GM12891 (cell line): ENCODE measurements around the gene IL1RN.

Source experiments
- DNase-seq: peaks from one replicate; pipeline ENCODE4 v3.0.0; 2011; ENCODE audit warnings: low spot score; ENCODE audit not compliant: insufficient read length
- FAIRE-seq: peaks from 2 replicates; lab custom pipeline; 2011; peaks lifted over from hg19 to GRCh38; lab: Jason Lieb, UNC
- PAX5 ChIP-seq: IDR thresholded peaks from 2 replicates; pipeline ENCODE4 v1.6.1; 2011; ENCODE audit warnings: low read length, moderate library complexity, mild to moderate bottlenecking; ENCODE audit not compliant: insufficient read depth, severe bottlenecking
- POLR2A ChIP-seq: IDR thresholded peaks from 2 replicates; pipeline ENCODE4 v1.6.1; 2011; ENCODE audit warnings: low read depth, low read length, control low read depth
- POLR2AphosphoS5 ChIP-seq: IDR thresholded peaks from 2 replicates; pipeline ENCODE4 v1.6.1; 2011; ENCODE audit warnings: low read depth, low read length, control low read depth
- POU2F2 ChIP-seq: IDR thresholded peaks from 2 replicates; pipeline ENCODE4 v1.6.1; 2011; ENCODE audit warnings: low read depth, mild to moderate bottlenecking, control low read depth, low read length, moderate library complexity
- SPI1 ChIP-seq: IDR thresholded peaks from 2 replicates; pipeline ENCODE4 v1.6.1; 2011; ENCODE audit warnings: low read depth, low read length, control low read depth
- TAF1 ChIP-seq: IDR thresholded peaks from 2 replicates; pipeline ENCODE4 v1.6.1; 2011; ENCODE audit warnings: low read depth, low read length, control low read depth

IL1RN gene

DNA sequence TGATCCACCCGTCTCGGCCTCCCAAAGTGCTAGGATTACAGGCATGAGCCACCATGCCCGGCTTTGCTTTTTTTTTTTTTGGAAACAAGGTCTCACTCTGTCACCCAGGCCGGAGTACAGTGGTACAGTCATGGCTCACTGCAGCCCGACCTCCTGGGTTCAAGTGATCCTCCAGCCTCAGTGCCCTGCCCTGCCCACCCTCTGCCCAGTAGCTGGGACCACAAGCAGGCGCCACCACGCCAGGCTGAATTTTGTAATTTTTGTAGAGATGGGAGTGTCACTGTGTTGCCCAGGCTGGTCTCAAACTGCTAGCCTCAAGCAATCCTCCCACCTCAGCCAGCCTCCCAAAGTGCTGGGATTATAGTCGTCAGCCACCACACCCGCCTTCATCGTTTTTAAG is 34.8 kb downstream of the IL1RN start:
- DNase-seq (no peak), FAIRE-seq (no peak)
- TF ChIP-seq POLR2AphosphoS5 (no peak), PAX5 (no peak), POU2F2 (no peak), TAF1 (no peak)

GRCh38 chr2:113162869-113163268 is 35.5 kb downstream of the IL1RN start:
- DNase-seq = no peak
- FAIRE-seq = no peak
- TF ChIP-seq TAF1 (no peak), POLR2AphosphoS5 (no peak)

- no peak for DNase-seq
- TF ChIP-seq TAF1 (no peak), PAX5 (no peak), POLR2AphosphoS5 (no peak), POU2F2 (no peak), POLR2A (no peak), SPI1 (no peak)
- no peak for FAIRE-seq
Measured at GRCh38 chr2:113164215-113164929, 37.0 kb downstream of the IL1RN start.

DNA sequence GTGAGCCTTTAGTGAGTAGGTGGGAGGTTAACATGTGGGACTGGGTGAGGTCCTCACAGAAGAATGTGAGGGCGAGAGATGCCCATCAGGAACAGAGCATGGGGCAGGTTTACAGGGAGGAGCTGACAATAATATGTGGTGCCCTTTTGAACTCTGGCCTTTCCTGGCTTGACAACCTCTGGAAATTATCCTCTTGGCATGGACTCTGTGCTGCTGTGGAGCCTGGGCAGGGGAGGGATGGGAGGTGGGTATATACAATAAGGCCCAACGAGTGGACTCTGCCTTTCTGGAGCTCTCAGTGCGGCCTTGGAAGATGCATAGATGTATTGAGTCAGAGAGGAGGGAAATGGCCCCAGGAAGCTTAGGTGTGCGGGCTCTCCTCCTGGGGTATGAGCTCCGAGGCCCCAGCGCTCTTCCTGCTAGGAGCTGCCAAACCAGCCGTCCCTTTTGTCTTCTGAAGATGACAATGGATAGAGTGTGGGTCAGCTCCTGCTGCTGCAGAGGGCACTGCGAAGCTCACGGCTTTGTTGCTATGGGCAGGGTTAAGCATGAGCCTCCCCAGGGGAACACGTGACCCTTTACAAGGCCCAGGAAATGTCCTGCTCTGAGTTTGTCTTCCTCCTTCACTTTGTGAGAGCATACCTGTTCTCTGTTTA is 37.7 kb downstream of the IL1RN start:
- TF ChIP-seq TAF1 = no peak
- TF ChIP-seq POLR2AphosphoS5 = no peak
- no peak for TF ChIP-seq POU2F2
- FAIRE-seq (no peak), DNase-seq (no peak)

DNA sequence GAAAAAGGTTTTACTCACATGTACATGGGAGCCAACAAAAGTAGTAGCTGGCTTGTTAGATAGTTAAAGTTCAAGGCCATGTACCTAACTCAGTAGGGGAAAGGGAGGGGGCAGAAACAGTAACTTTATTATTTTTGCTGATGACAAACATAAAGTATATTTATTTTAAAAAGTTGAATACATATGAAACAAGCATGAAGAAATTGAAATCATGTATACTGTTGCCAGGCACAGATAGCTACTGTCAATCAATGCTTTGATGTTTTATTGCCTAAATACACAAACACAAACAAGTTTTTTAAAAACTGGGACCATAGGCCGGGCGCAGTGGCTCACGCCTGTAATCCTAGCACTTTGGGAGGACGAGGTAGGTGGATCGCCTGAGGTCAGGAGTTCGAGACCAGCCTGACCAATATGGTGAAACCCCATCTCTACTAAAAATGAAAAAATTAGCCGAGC is 38.8 kb downstream of the IL1RN start:
- FAIRE-seq (no peak), DNase-seq (no peak)
- TF ChIP-seq PAX5 = no peak
- TF ChIP-seq POLR2AphosphoS5 = no peak
- TF ChIP-seq POLR2A = no peak
- no peak for TF ChIP-seq SPI1
- TF ChIP-seq POU2F2 = no peak
- no peak for TF ChIP-seq TAF1

GRCh38 chr2:113167115-113167932 is 39.9 kb downstream of the IL1RN start:
- TF ChIP-seq SPI1 (no peak), PAX5 (no peak), POU2F2 (no peak), POLR2A (no peak), TAF1 (no peak), POLR2AphosphoS5 (no peak)
- FAIRE-seq (no peak), DNase-seq (no peak)

- FAIRE-seq (no peak), DNase-seq (no peak)
- no peak for TF ChIP-seq PAX5
- no peak for TF ChIP-seq TAF1
- no peak for TF ChIP-seq SPI1
- no peak for TF ChIP-seq POU2F2
- no peak for TF ChIP-seq POLR2A
- TF ChIP-seq POLR2AphosphoS5 = no peak
Measured at GRCh38 chr2:113167962-113168340, 40.6 kb downstream of the IL1RN start.

DNA sequence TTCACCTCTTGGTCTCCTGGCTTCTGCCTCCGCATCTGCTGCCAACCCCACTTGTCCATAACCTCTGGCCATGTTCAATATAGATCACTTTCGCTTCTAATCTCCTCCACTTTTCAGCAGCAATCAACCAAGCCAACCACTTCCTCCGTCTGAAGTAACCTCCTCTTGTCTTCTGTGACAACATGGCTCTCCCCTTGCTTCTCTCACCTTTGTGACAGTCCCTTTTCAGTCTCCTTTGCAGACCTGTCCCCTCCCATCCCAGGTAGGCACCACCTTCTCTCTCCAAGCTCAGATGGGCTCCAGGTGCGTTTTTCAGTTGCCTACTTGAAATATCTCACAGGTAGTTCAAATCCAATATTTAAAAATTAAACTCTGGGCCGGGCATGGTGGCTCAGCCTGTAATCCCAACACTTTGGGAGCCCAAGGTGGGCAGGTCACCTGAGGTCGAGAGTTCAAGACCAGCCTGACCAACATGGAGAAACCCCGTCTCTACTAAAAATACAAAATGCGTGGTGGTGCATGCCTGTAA is 41.7 kb downstream of the IL1RN start:
- TF ChIP-seq PAX5 (no peak), POU2F2 (no peak), POLR2AphosphoS5 (no peak), SPI1 (peak; percentile 57), TAF1 (no peak), POLR2A (no peak)
- DNase-seq = peak; percentile 44
- FAIRE-seq = peak; percentile 91

DNA sequence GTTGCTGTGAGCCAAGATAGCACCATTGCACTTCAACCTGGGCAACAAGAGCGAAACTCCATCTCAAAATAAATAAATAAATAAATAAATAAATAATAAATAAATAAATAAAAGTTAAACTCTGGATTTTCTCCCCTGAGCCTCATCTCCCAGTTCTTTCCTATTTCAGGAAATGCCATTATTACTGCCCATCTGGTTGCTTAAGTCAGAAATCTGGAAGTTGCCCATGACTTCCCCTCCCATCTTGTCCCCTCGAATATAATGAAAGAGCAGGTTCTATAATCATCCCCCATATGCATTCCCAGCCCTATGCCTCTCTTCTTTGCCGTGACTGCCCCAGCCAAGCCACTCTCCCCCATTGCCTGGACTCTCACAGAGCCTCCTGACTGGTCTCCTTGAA is 42.2 kb downstream of the IL1RN start:
- FAIRE-seq = no peak
- no peak for DNase-seq
- TF ChIP-seq TAF1 = no peak
- TF ChIP-seq POLR2A = no peak
- no peak for TF ChIP-seq POLR2AphosphoS5
- no peak for TF ChIP-seq SPI1
- no peak for TF ChIP-seq PAX5
- TF ChIP-seq POU2F2 = no peak
